Measurements from ENCODE around the gene MACROD2. TPM values are rescaled to one million over a fixed set of nuclear protein-coding genes. Genes with fewer than 3 reads are reported as not detected.

The MACROD2 gene
- total RNA-seq, 5 donors from 2014 or later (not counting 1 experiment from before 2014, with no cell fraction given): 0.23 to 1.3 (median 0.51) TPM; not detected in 2

DNA sequence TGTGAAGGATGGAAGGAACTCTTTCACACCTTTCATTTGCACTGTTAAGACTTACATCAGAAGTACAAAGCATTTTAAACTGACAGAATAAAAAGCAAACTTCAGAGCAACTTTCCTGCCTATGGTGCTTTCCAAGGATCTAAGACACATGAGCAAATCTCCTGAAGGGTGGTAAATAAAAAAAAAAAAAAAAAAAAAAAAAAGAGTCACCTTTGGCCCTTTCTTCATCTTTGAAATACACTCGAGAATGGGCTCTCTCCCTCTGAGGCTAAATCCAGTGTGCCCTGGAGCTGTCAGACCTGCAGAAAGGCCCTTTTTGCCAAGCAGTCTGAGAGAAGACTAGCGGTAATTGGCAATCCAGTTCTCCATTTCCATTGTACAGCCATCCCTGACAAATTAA, 1455.9 kb downstream of the MACROD2 start:
- no peak overlapping the region for H3K27ac ChIP-seq (ENCODE audit: low read length)
- Mint-ChIP-seq H3K27me3 (no peaks in the 10 kb centered on the region), H3K4me1 (no peaks in the 10 kb centered on the region), H3K27ac (no peak overlapping the region), H3K36me3 (no peaks in the 10 kb centered on the region), H3K4me3 (no peak overlapping the region), H3K9me3 (peaks cover 3 to 6% (median 3%) of the 10 kb centered on the region in 3 donors)
- CTCF ChIA-PET: no interaction called here
- no peak for DNase-seq
- POLR2A ChIA-PET: interaction anchor here in 1 of 2 donors (0.7 kb wide), 1 partner anchor 8 kb away, joined by 3 read pairs; no protein-coding TSS in a partner anchor
- H3K27me3 ChIP-seq (replicated peaks in 1 of 2; ENCODE audit: control insufficient read depth in 2 of 2, extremely low read depth in 1 of 2, insufficient read depth in 2 of 2, low read length in 1 of 2): no peaks in the 10 kb centered on the region
- no peak for ATAC-seq (replicated peaks in 1 of 4)
- 50% methylated on average over 2 of the region's 2 CpGs for WGBS (ENCODE audit: insufficient coverage)
- H3K4me1 ChIP-seq (ENCODE audit: control insufficient read depth in 1 of 2, extremely low read depth in 1 of 2, insufficient read depth in 2 of 2, low read length in 2 of 2): no peaks in the 10 kb centered on the region
- no peaks in the 10 kb centered on the region for H3K9me3 ChIP-seq
- H3K4me3 ChIP-seq (ENCODE audit: control insufficient read depth in 1 of 2, extremely low read depth in 1 of 2, low read length in 1 of 2): no peak overlapping the region
- no peaks in the 10 kb centered on the region for H3K36me3 ChIP-seq (ENCODE audit: control insufficient read depth in 2 of 2, extremely low read depth in 1 of 2, insufficient read depth in 1 of 2, low read length in 1 of 2)

GRCh38 chr20:15455279-15455678, 1460.0 kb downstream of the MACROD2 start:
- no CpG with 5 or more reads among the region's 4 CpGs for WGBS (ENCODE audit: insufficient coverage)
- ChIA-PET POLR2A (no interaction called here), CTCF (no interaction called here)
- H3K4me1 ChIP-seq (ENCODE audit: control insufficient read depth in 1 of 2, extremely low read depth in 1 of 2, insufficient read depth in 2 of 2, low read length in 2 of 2): no peaks in the 10 kb centered on the region
- no peaks in the 10 kb centered on the region for H3K27me3 ChIP-seq (replicated peaks in 1 of 2; ENCODE audit: control insufficient read depth in 2 of 2, extremely low read depth in 1 of 2, insufficient read depth in 2 of 2, low read length in 1 of 2)
- ATAC-seq (replicated peaks in 1 of 4) (no peak), DNase-seq (no peak)
- no peak overlapping the region for H3K4me3 ChIP-seq (ENCODE audit: control insufficient read depth in 1 of 2, extremely low read depth in 1 of 2, low read length in 1 of 2)
- Mint-ChIP-seq H3K9me3 (peaks cover 4 to 5% (median 4%) of the 10 kb centered on the region in 3 donors), H3K4me3 (no peak overlapping the region), H3K4me1 (no peaks in the 10 kb centered on the region), H3K27ac (no peak overlapping the region), H3K27me3 (no peaks in the 10 kb centered on the region), H3K36me3 (no peaks in the 10 kb centered on the region)
- H3K36me3 ChIP-seq (ENCODE audit: control insufficient read depth in 2 of 2, extremely low read depth in 1 of 2, insufficient read depth in 1 of 2, low read length in 1 of 2): no peaks in the 10 kb centered on the region
- no peak overlapping the region for H3K27ac ChIP-seq (ENCODE audit: low read length)
- H3K9me3 ChIP-seq: no peaks in the 10 kb centered on the region

GRCh38 chr20:15461938-15462337, 1466.6 kb downstream of the MACROD2 start:
- Histone ChIP-seq H3K27me3 (replicated peaks in 1 of 2; ENCODE audit: control insufficient read depth in 2 of 2, extremely low read depth in 1 of 2, insufficient read depth in 2 of 2, low read length in 1 of 2) (no peaks in the 10 kb centered on the region), H3K4me1 (ENCODE audit: control insufficient read depth in 1 of 2, extremely low read depth in 1 of 2, insufficient read depth in 2 of 2, low read length in 2 of 2) (no peaks in the 10 kb centered on the region), H3K36me3 (ENCODE audit: control insufficient read depth in 2 of 2, extremely low read depth in 1 of 2, insufficient read depth in 1 of 2, low read length in 1 of 2) (no peaks in the 10 kb centered on the region), H3K27ac (ENCODE audit: low read length) (no peak overlapping the region), H3K4me3 (ENCODE audit: control insufficient read depth in 1 of 2, extremely low read depth in 1 of 2, low read length in 1 of 2) (no peak overlapping the region), H3K9me3 (no peaks in the 10 kb centered on the region)
- H3K27me3 Mint-ChIP-seq: no peaks in the 10 kb centered on the region
- ChIA-PET CTCF (no interaction called here), POLR2A (no interaction called here)
- peaks cover 4 to 13% (median 7%) of the 10 kb centered on the region in 3 donors for H3K9me3 Mint-ChIP-seq
- no peak overlapping the region for H3K27ac Mint-ChIP-seq
- DNase-seq (no peak), ATAC-seq (replicated peaks in 1 of 4) (no peak)
- no peak overlapping the region for H3K4me3 Mint-ChIP-seq
- WGBS (ENCODE audit: insufficient coverage): no CpG with 5 or more reads among the region's 4 CpGs
- no peaks in the 10 kb centered on the region for H3K36me3 Mint-ChIP-seq
- no peaks in the 10 kb centered on the region for H3K4me1 Mint-ChIP-seq

- H3K4me3 Mint-ChIP-seq: no peak overlapping the region
- no peaks in the 10 kb centered on the region for H3K27me3 Mint-ChIP-seq
- DNase-seq: no peak
- H3K9me3 ChIP-seq: no peaks in the 10 kb centered on the region
- H3K4me1 Mint-ChIP-seq: no peaks in the 10 kb centered on the region
- H3K27ac ChIP-seq (ENCODE audit: low read length): no peak overlapping the region
- 0% methylated on average over 1 of the region's 5 CpGs for WGBS (ENCODE audit: insufficient coverage)
- H3K4me1 ChIP-seq (ENCODE audit: control insufficient read depth in 1 of 2, extremely low read depth in 1 of 2, insufficient read depth in 2 of 2, low read length in 2 of 2): no peaks in the 10 kb centered on the region
- POLR2A ChIA-PET: no interaction called here
- no peaks in the 10 kb centered on the region for H3K36me3 Mint-ChIP-seq
- no peak overlapping the region for H3K4me3 ChIP-seq (ENCODE audit: control insufficient read depth in 1 of 2, extremely low read depth in 1 of 2, low read length in 1 of 2)
- CTCF ChIA-PET: no interaction called here
- no peaks in the 10 kb centered on the region for H3K36me3 ChIP-seq (ENCODE audit: control insufficient read depth in 2 of 2, extremely low read depth in 1 of 2, insufficient read depth in 1 of 2, low read length in 1 of 2)
- H3K27ac Mint-ChIP-seq: no peak overlapping the region
- H3K27me3 ChIP-seq (replicated peaks in 1 of 2; ENCODE audit: control insufficient read depth in 2 of 2, extremely low read depth in 1 of 2, insufficient read depth in 2 of 2, low read length in 1 of 2): no peaks in the 10 kb centered on the region
- ATAC-seq (replicated peaks in 1 of 4): no peak
- H3K9me3 Mint-ChIP-seq: peaks cover 0 to 9% (median 7%) of the 10 kb centered on the region in 3 donors
Observed at GRCh38 chr20:15475483-15475882, 1480.2 kb downstream of the MACROD2 start.

- Mint-ChIP-seq H3K36me3 (no peaks in the 10 kb centered on the region), H3K4me1 (no peaks in the 10 kb centered on the region), H3K9me3 (peaks cover 0 to 13% (median 12%) of the 10 kb centered on the region in 3 donors), H3K27me3 (no peaks in the 10 kb centered on the region), H3K4me3 (no peak overlapping the region), H3K27ac (no peak overlapping the region)
- DNase-seq (no peak), ATAC-seq (replicated peaks in 1 of 4) (no peak)
- Histone ChIP-seq H3K27me3 (replicated peaks in 1 of 2; ENCODE audit: control insufficient read depth in 2 of 2, extremely low read depth in 1 of 2, insufficient read depth in 2 of 2, low read length in 1 of 2) (no peaks in the 10 kb centered on the region), H3K36me3 (ENCODE audit: control insufficient read depth in 2 of 2, extremely low read depth in 1 of 2, insufficient read depth in 1 of 2, low read length in 1 of 2) (no peaks in the 10 kb centered on the region), H3K27ac (ENCODE audit: low read length) (no peak overlapping the region), H3K9me3 (no peaks in the 10 kb centered on the region), H3K4me1 (ENCODE audit: control insufficient read depth in 1 of 2, extremely low read depth in 1 of 2, insufficient read depth in 2 of 2, low read length in 2 of 2) (no peaks in the 10 kb centered on the region), H3K4me3 (ENCODE audit: control insufficient read depth in 1 of 2, extremely low read depth in 1 of 2, low read length in 1 of 2) (no peak overlapping the region)
- ChIA-PET POLR2A (no interaction called here), CTCF (no interaction called here)
- WGBS (ENCODE audit: insufficient coverage): no CpG with 5 or more reads among the region's 2 CpGs
Observed at GRCh38 chr20:15476186-15476585, 1480.9 kb downstream of the MACROD2 start.

- Mint-ChIP-seq H3K9me3 (peaks cover 0 to 13% (median 12%) of the 10 kb centered on the region in 3 donors), H3K4me1 (no peaks in the 10 kb centered on the region)
Observed at GRCh38 chr20:15476781-15477180, 1481.5 kb downstream of the MACROD2 start.

GRCh38 chr20:15482525-15482924, 1487.2 kb downstream of the MACROD2 start:
- Histone ChIP-seq H3K36me3 (ENCODE audit: control insufficient read depth in 2 of 2, extremely low read depth in 1 of 2, insufficient read depth in 1 of 2, low read length in 1 of 2) (no peaks in the 10 kb centered on the region), H3K4me3 (ENCODE audit: control insufficient read depth in 1 of 2, extremely low read depth in 1 of 2, low read length in 1 of 2) (no peak overlapping the region), H3K9me3 (no peaks in the 10 kb centered on the region), H3K27ac (ENCODE audit: low read length) (no peak overlapping the region), H3K27me3 (replicated peaks in 1 of 2; ENCODE audit: control insufficient read depth in 2 of 2, extremely low read depth in 1 of 2, insufficient read depth in 2 of 2, low read length in 1 of 2) (no peaks in the 10 kb centered on the region), H3K4me1 (ENCODE audit: control insufficient read depth in 1 of 2, extremely low read depth in 1 of 2, insufficient read depth in 2 of 2, low read length in 2 of 2) (no peaks in the 10 kb centered on the region)
- ChIA-PET POLR2A (no interaction called here), CTCF (no interaction called here)
- H3K4me1 Mint-ChIP-seq: no peaks in the 10 kb centered on the region
- H3K4me3 Mint-ChIP-seq: no peak overlapping the region
- H3K27me3 Mint-ChIP-seq: no peaks in the 10 kb centered on the region
- no peaks in the 10 kb centered on the region for H3K36me3 Mint-ChIP-seq
- WGBS (ENCODE audit: insufficient coverage): no CpG with 5 or more reads among the region's 3 CpGs
- DNase-seq: no peak
- peaks cover 11 to 17% (median 11%) of the 10 kb centered on the region in 3 donors for H3K9me3 Mint-ChIP-seq
- no peak for ATAC-seq (replicated peaks in 1 of 4)
- H3K27ac Mint-ChIP-seq: no peak overlapping the region

More at GRCh38 chr20:15476781-15477180, 1481.5 kb downstream of the MACROD2 start:
- DNase-seq (no peak), ATAC-seq (replicated peaks in 1 of 4) (no peak)
- H3K9me3 ChIP-seq: no peaks in the 10 kb centered on the region
- WGBS (ENCODE audit: insufficient coverage): 81% methylated on average over 3 of the region's 5 CpGs
- H3K36me3 ChIP-seq (ENCODE audit: control insufficient read depth in 2 of 2, extremely low read depth in 1 of 2, insufficient read depth in 1 of 2, low read length in 1 of 2): no peaks in the 10 kb centered on the region
- H3K4me1 ChIP-seq (ENCODE audit: control insufficient read depth in 1 of 2, extremely low read depth in 1 of 2, insufficient read depth in 2 of 2, low read length in 2 of 2): no peaks in the 10 kb centered on the region
- no peak overlapping the region for H3K27ac ChIP-seq (ENCODE audit: low read length)
- Mint-ChIP-seq H3K36me3 (no peaks in the 10 kb centered on the region), H3K27ac (no peak overlapping the region), H3K4me3 (no peak overlapping the region), H3K27me3 (no peaks in the 10 kb centered on the region)
- ChIA-PET POLR2A (no interaction called here), CTCF (no interaction called here)
- H3K27me3 ChIP-seq (replicated peaks in 1 of 2; ENCODE audit: control insufficient read depth in 2 of 2, extremely low read depth in 1 of 2, insufficient read depth in 2 of 2, low read length in 1 of 2): no peaks in the 10 kb centered on the region
- no peak overlapping the region for H3K4me3 ChIP-seq (ENCODE audit: control insufficient read depth in 1 of 2, extremely low read depth in 1 of 2, low read length in 1 of 2)

Data from T-cell (primary cell).